H4 (cell line): ENCODE measurements around the gene CEP57L1. TPM values are rescaled to one million over a fixed set of nuclear protein-coding genes. Genes with fewer than 3 reads are reported as not detected.
"Not testable (repeated sequence)": the region's sequence is repeated elsewhere in the genome, so short reads cannot be mapped to it uniquely, and the experiment has no call there.

Source experiments
- DNase-seq: peaks from one replicate; pipeline ENCODE4 v3.0.0-alpha.2; 2015; ENCODE audit warnings: low spot score
- total RNA-seq: library from RNA; depleted of rRNA; stranded (reverse); fragments of >200 nt; shearing (Covaris generic); gene quantifications from 2 replicates; pipeline ENCODE4 v1.2.3, GENCODE V29; 2014

Gene CEP57L1
- total RNA-seq, 1 experiment from 2014 or later: 13.9 TPM

DNA sequence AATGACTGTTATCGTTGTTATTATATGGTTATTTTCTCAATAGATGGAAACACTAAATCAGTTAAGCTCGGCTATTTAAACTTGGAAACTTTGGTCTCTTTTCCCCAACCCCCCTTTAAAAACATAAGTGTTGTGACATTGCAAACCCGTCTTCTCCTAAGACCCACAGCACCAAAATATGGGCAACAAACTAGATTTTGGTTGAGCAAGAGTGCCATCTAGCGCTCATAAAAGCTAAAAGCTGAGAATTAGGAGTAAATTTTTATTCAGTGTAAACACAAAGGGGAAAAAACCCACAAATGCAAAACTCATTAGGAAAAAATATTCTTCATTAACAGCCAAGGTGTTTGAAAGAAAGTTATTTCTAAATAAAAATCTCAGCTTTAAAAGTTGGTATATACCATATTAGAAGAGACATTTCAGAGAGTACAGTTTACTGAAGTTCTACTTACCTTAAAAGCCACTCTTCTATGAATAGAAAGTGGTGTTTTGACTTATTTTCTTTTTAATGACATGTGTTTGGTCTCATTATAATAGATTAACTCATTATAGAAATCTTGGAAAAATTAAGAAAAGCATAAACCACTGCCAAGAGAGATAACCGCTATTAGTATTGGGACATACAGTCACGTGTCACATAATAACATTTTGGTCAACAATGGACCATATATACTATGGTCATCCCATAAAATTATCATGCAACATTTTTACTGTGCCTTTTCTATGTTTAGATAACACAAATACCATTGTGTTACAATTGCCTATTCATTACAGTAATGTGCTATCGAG lies 21.8 kb upstream of the CEP57L1 start:
- DNase-seq: peak; percentile 34

DNA sequence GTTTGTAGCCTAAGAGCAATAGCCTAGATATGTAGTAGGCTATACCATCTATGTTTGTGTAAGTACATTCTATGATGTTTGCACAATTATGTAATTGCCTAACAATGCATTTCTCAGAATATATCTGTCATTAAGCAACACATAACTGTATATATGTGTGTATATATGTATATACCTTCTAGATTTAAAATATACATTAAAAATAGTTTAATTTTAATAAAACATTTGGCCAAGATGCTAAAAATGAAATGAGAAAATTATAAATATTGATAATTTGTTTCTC lies 21.2 kb upstream of the CEP57L1 start:
- no peak for DNase-seq

DNA sequence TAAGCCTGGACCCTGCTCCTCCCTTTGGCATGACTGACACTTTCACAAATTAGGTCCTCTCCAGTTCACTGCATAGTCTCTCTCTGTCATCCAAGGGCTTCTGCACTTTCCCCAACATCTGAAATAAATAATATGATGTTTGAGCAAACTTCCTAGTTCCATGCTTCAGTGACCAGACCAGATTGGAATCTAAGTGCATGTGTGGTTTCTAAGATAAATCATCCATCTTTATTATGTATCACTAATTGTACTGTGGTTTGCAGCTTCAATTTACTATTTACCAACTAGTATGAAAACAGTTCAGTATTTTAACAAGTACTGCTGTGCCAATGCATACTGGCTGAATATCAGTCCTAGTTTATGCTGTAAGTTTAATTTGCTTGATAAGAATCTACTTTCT lies 19.4 kb upstream of the CEP57L1 start:
- DNase-seq: no peak

DNA sequence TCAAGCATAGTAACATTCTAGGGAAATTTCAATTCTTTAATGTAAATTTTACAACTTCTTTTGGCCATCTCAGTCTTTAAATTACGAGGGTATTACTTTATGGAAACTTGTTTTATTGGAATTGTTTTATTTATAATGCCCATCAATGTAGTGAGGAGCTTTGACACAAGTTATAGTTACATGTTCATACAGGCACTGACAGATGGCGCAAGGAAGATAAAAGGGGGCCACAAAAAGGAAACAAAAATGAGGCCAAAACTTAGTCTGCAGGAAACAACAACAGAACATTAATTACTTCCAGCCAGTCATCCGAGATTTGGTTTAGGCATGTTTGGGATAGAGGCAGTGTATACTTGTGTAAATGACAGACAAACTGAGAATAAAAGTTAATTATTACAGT lies 18.9 kb upstream of the CEP57L1 start:
- no peak for DNase-seq

DNA sequence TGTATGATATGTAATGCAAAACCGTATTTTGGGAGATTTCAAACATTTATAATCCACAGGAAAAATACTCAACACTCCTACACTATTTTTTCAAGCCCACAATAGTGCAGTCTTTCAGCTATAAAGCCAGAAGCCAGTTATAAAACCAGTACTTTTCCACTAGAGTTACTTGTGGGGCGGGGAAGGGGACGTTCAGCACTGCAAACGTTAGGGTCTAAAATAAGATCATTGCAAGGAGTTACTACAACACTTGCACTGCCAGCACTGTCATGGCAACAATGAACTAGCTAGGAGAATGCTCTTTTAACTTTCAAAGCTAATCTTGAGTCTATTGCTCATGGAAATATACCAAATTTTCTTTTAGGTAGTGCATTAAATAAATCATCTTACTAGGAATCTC lies 15.3 kb upstream of the CEP57L1 start:
- DNase-seq: no peak

DNA sequence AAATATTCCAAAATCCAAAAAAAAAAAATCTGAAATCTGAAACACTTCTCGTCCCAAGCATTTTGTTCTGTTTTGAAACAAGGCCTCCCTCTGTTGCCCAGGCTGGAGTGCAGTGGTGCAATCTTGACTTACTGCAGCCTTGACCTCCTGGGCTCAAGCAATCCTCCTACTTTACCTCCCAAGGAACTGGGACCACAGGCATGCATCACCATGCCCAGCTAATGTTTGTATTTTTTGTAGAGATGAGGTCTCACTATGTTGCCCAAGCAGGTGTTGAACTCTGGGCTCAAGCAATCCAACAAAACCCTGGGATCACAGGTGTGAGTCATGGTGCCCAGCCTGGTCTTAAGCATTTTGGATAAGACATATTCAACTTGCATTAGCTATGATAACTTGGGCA lies 14.3 kb upstream of the CEP57L1 start:
- DNase-seq: no peak

DNA sequence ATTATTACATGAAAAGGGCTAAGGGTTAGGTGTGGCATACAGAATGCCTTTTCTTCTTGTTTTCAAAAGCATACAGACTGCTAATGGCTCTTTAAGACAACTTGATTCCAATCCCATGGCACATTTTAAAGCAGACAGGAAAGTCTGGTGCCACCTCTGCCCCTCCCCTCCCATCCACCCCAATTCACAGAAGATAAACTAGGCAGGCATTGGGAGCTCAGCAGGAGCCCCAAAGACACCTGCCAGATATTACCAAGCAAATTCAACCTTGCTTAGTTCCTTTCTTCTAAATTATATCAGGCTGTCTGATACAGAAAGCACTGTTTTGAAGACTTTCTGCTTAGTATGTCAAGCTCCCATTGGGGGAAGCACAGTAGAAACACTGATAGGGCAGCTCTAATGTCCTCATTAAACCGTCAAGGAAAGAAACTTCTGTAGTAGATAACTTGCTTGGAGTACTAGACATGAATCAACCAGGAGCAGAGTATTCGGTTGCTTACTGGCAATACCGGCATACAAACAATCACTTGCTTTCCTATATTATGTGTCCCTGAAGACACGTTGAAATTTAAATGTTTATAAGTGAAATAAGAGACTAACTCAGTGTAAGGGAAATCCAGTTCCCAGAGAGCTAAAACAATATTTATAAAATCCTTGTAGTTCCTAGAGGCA lies 13.7 kb upstream of the CEP57L1 start:
- no peak for DNase-seq

DNA sequence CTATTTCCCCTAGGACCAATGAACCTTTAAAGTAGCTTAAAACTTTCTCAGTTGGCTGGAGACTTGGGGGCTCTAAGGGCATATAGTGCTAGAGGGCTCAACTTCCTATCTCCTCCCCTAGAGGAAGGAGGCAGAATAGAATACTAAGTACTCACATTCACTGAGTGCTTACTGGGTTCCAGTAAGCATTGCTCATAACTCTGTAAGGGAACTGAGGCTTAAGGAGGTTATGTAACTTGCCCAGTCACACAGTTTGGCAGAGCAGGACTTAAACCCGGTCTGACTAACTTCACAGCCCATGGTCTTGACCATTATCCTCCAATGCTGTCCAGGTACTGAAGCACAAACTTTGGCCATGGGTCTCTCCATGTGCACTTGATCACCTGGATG lies 13.1 kb upstream of the CEP57L1 start:
- no peak for DNase-seq

DNA sequence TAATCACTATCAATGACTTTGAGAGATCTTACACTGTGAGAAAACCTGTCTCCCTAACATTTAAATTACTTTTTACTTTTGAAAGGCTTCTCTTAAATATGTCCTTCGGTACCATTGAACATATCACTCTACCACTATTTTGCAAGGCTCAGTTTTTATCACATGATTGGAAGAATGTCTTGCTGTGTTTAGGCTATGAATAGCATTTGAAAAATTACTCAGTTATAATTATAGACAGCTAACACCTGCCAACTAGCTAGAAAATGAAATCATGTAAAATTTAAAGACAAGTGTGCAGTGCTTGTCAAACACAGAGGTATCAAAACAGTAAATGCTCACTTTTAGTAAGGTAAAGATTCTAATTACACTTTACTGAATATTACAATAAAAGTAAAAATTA lies 11.7 kb upstream of the CEP57L1 start:
- no peak for DNase-seq

DNA sequence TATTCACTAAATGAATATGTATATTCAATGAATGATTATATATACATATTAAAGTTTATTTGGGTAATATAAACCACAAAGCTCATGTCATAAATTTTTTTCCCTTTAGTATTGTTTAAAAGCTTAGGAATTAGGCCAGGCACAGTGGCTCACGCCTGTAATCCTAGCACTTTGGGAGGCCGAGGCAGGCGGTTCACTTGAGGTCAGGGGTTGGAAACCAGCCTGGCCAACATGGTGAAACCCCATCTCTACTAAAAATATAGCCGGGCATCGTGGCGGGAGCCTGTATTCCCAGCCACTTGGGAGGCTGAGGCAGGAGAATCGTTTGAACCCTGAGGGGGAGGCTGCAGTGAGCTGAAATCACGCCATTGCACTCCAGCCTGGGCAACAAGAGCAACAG lies 11.2 kb upstream of the CEP57L1 start:
- DNase-seq: not testable (repeated sequence)

DNA sequence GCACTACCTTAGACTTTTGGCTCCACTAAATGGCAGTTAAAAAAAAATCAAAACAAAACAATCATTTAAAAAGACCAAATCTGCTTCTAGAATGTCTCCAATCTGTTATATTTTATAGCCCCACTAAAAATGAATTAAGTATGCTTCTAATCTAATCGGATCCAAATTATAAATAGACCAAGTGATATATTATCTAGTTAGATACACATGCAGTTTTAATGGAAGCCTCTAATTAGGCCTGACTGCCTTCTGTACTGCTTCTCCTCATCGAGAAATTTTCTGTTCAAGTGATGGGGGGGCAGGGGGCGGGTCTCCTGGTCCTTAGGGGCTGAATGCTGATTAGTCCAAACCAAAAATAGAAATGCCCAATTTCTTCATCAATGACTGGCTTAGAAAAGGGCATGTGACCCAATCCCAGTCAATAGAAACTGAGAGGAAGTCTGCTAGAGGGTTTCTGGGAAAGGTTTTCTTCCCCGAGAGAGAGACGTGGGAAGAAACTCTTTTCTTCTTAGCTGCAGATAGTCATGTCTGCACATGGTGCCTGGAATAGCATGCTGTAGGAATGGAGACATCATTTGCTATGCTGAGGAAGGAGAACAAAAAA lies 7.5 kb upstream of the CEP57L1 start:
- DNase-seq: no peak

DNA sequence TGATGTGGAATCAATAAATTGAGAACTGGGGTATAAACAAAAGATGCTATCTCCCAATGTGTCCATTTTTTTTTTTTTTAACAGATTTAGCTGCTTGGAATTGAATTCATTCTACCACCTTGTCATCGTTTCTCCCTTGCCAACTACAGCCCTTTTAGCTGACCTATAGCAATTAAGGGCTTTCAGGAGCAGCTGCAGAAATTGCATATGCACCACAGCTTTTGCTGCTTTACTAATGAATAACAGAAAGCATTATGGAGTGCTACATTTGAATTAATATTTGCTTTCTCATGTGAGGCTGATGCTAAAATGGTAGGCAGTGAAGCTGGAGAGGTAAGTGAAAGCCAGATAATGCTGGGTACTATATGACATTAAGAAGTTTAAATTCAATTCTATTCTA lies 6.3 kb upstream of the CEP57L1 start:
- DNase-seq: no peak

DNA sequence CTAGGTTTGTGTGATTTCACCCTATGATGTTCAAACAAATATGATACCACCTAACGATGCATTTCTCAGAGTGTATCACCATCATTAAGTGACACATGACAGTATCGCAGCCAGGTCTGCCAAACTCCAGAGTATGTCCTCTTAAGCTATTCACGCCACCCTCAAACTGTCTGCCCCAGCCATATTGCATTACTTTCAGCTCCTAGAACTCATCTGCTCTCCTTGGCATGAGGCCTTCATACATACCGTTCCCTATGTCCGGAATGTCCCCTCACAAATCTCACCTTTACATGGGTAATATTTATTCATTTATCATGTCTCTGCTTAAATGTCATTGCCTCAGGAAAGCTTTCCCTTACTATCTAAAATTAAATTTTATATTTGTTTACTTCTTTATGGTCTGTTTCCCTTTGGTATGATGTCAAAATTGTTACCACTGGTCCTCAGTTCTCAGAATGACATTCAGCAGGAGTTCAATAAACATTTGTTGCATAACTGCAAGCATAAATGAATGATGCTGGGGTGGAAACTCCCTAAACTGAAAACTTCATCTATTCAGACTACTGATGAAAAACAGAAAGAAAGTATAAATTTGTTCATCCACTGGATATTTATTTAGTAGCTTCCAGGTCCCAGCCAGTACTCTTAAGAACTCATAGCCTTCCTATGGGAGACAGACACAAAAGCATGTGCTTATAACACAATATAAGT lies 3.8 kb upstream of the CEP57L1 start:
- DNase-seq: no peak

DNA sequence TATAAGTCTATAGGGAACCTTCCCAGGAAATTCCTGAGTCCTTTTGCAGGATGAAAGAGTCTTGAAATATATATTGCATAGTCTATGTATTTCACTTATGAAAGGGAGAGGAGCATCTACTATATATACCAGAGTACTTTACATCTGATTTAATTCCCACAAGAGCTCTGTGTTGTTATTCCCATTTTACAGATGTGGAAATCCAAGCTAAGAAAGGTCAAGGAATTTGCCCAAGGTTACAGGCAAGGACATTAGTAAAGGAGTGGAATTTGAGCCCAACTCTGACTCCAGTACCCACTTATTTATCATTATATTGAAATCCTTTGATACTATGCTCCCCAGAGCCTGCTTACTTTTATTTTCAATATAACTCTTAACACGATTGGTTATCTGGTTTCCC lies 3.2 kb upstream of the CEP57L1 start:
- no peak for DNase-seq

DNA sequence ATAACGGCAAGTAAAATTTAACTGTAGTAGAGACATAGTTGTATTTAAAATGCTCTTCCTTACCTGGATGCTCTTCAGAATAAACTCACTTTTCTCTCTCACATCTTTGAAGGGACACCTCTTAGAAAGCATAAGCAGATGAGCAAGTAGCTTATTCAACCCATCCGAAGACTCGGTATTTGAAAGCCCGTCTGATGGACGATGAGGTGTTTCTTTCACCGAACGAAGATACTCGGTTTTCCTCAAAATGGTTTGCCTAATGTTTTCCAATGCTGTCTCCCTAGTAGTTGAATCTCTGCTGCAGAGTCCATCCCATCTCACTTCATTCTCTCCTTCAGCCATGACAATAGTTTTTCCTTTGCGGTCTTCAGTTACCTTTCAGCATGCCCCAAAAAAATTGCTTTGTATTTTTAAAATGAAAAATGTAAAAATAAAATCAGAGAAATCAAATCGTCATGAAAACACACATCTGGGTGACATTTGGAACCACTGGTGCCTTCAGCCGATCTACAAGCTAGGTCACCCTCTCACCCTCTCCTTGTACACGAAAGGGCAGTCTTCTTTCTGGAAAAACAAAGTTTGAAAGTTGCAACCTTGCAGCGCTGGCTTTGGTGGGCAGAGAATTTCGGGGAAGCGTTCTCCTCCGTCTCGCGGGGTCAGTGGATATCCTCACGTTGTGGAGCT lies 1.4 kb upstream of the CEP57L1 start:
- DNase-seq: no peak

DNA sequence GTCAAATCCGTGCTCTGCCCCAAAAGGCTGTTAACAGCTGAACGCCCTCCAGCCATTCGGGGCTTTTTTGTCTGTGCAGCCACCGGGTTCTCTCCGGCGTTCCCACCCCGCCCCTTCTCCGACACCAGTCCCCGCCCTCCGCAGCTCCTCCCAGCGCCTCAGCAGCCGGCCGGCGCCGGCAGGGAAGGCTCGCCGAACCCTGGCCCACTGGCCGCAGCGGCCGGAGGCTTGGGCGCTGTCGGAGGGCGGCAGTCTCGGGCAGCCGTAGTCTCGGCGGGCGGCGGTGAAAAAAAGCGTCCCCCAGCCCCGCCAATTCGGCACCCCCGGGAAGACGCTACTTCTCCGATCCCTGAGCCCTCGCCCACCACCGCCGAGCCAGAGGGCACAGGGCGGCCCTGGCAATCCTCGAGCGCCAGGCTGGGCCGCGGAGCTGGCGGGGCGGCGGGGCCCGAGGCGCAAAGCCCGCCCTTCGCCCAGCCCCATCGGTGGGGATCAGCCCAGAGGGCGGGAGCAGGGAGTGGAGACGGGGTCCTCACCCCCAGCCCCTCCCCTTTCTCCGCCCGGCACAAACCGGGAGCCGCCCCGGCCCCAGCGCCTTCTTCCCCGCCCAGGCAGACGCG lies 781 bp upstream of the CEP57L1 start, which contains the start of gene SESN1:
Gene SESN1, minus strand, starts transcription at position 431 of the 620 bp plus-strand sequence. CDS start 773 bp downstream, outside the sequence.
- DNase-seq: peak; percentile 85

DNA sequence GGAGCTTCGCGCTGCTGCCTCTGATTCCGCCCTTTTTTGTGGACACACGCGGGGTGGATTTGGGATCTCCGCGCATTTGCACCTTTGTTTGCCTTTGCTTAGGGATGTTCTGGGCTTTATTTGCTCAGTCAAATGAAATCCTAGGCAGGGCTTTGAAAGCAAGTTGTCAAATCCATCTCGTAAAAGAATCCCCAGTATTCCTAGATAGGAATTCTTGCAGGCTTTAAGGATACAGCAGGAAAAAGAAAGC lies 453 bp downstream of the CEP57L1 start:
- DNase-seq: no peak

DNA sequence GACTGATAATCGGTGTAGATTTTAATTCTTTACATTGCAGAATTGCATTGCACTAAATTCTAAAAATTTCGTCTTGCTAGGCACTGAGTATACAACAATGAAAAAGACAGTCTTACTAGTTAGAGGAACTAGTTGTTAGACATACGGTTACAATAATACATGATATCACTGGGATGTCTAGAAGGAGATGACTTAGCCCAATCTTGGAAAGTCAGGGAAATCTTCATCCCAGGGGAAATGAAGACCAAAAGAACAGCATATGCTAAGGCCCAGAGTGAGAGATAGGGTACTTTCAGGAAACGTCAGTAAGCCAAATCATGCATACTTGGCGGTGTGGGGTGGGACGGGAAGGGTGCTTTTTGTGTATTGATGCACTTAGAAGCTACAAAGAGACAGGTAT lies 901 bp downstream of the CEP57L1 start:
- no peak for DNase-seq

DNA sequence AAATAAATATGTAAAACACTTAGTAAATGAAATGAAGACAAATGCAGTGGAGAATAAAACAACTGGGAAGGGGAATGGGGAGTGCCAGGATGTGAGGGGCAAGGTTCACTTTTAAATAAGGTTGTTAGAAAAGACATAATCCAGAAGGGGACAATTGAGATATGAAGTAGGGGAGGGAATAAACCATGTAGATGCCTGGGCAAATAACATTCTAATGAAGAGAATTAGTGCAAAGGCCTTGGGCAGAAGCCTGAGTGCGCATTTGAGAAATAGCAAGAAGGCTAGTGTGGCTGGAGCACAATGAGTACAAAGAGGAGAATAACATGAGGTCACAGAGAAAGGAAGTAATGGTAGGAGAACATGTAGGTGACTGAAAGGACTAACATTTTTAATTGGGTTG lies 2.4 kb downstream of the CEP57L1 start:
- DNase-seq: no peak

DNA sequence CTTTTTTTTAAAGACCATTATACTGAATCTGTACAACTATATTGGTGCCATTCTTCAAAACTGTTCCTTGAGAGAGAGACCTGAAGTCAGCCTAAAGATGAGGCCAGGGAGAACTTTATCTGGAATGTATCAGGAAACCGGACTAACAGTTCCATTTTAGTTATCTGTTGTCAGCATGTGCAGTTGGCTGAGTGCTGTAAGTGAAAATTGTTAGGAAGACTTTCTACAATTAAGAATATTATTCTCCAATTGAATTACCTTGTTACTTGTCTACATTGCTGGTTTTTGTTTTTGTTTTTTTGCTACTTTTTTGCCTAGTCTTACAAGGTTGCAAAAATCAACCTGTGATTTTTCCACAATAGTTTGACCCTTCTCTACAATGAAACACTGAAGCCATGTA lies 7.5 kb downstream of the CEP57L1 start:
- no peak for DNase-seq

DNA sequence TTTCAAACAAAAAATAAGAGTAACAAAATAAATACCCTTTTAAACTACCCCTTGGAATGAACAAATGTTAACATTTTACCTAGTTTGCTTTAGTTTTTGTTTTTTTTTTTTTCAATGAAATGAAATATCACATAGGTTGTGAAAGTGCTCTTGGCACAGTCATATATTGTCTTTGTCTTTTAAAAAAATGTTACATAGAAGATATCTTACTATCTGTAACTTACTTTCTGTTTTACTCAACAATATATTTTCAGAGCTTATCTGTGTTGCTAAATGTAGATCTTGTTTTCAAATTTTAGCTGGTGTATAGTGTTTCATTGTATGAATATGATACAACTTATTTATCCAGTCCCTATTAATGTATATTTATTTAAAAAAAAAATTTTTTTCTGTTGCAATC lies 8.6 kb downstream of the CEP57L1 start:
- no peak for DNase-seq

DNA sequence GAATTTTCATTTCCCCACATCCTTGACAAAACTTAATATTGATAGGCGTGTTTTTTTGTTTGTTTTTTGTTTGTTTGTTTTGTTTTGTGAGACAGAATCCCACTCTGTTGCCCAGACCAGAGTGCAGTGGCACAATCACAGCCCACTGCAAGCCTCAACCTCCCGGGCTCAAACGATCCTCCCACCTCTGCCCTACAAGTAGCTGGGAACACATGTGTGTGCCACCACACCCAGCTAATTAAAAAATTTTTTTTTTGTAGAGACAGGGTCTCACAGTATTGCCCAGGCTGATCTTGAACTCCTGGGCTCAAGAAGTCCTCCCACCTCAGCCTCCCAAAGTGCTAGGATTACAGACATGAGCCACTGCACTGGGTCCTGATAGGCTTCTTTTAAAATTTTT lies 9.2 kb downstream of the CEP57L1 start:
- no peak for DNase-seq
